Parathyroid adenoma (tissue), 2 donors: ENCODE data around the gene TASL.

Experiments
- H2AFZ ChIP-seq: fragments of 300-600 bp; sonication (generic); one replicate; pipeline ENCODE4 v1.7.0; 2017; ENCODE audit warnings: antibody characterized with exemption, mild to moderate bottlenecking
- H3K27ac ChIP-seq: fragments of 300-600 bp; sonication (generic); one replicate; pipeline ENCODE4 v1.7.0; 2017
- H3K27me3 ChIP-seq: fragments of 300-600 bp; sonication (generic); one replicate; pipeline ENCODE4 v1.7.0; 2017; ENCODE audit warnings: low read length; ENCODE audit not compliant: control insufficient read depth, insufficient read depth
- H3K36me3 ChIP-seq: fragments of 300-600 bp; sonication (generic); one replicate; pipeline ENCODE4 v1.7.0; 2017; ENCODE audit warnings: low read length; ENCODE audit not compliant: control insufficient read depth, insufficient read depth
- H3K4me1 ChIP-seq: fragments of 300-600 bp; sonication (generic); one replicate; pipeline ENCODE4 v1.7.0; 2017; ENCODE audit warnings: control low read depth
- H3K4me2 ChIP-seq: fragments of 300-600 bp; sonication (generic); one replicate; pipeline ENCODE4 v1.7.0; 2017; ENCODE audit warnings: low read length
- H3K4me3 ChIP-seq: fragments of 300-600 bp; sonication (generic); one replicate; pipeline ENCODE4 v1.7.0; 2017; ENCODE audit warnings: low read depth, low read length
- H3K79me2 ChIP-seq: fragments of 300-600 bp; sonication (generic); one replicate; pipeline ENCODE4 v1.7.0; 2017; ENCODE audit warnings: control low read depth
- H3K9ac ChIP-seq: fragments of 300-600 bp; sonication (generic); one replicate; pipeline ENCODE4 v1.7.0; 2017; ENCODE audit warnings: mild to moderate bottlenecking
- H3K9me3 ChIP-seq: fragments of 300-600 bp; sonication (generic); one replicate; pipeline ENCODE4 v1.7.0; 2017; ENCODE audit warnings: low read length; ENCODE audit not compliant: control insufficient read depth
- TF ChIP-seq, protein P1 (sequence below): fragments of 300-600 bp; sonication (generic); IDR thresholded peaks from one replicate; pipeline ENCODE4 v1.7.0; 2017; ENCODE audit warnings: antibody characterized with exemption, mild to moderate bottlenecking
- donor health status: primary hyperparathyroidism.

Gene TASL

DNA sequence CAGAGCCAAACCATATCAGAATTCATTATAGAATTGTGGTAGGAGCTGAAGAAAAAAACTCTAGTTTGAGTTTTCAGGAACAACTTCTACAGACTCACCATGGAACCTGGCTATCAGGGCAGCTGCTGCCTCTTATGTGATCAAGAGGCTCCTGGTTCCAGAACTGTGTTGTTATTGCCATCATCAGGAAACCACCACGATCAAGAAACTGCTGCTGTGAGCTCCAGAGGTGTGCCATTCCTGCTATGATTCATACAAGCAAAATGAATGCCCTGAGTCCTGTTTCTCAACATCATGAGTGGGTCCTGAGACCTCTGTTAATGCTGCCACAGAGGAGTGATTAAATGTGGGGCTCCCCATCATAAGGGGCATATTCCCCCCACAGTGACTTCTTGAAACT lies 43.7 kb downstream of the TASL start:
- Histone ChIP-seq H3K79me2 (no peaks in the 10 kb centered on the region), H2AFZ (no peak overlapping the region), H3K9ac (no peak overlapping the region), H3K27ac (no peak overlapping the region), H3K9me3 (no peaks in the 10 kb centered on the region), H3K27me3 (no peaks in the 10 kb centered on the region), H3K36me3 (no peaks in the 10 kb centered on the region), H3K4me1 (no peaks in the 10 kb centered on the region), H3K4me3 (no peak overlapping the region), H3K4me2 (no peak overlapping the region)
- TF ChIP-seq, protein P1, sequence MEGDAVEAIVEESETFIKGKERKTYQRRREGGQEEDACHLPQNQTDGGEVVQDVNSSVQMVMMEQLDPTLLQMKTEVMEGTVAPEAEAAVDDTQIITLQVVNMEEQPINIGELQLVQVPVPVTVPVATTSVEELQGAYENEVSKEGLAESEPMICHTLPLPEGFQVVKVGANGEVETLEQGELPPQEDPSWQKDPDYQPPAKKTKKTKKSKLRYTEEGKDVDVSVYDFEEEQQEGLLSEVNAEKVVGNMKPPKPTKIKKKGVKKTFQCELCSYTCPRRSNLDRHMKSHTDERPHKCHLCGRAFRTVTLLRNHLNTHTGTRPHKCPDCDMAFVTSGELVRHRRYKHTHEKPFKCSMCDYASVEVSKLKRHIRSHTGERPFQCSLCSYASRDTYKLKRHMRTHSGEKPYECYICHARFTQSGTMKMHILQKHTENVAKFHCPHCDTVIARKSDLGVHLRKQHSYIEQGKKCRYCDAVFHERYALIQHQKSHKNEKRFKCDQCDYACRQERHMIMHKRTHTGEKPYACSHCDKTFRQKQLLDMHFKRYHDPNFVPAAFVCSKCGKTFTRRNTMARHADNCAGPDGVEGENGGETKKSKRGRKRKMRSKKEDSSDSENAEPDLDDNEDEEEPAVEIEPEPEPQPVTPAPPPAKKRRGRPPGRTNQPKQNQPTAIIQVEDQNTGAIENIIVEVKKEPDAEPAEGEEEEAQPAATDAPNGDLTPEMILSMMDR, result no peak

DNA sequence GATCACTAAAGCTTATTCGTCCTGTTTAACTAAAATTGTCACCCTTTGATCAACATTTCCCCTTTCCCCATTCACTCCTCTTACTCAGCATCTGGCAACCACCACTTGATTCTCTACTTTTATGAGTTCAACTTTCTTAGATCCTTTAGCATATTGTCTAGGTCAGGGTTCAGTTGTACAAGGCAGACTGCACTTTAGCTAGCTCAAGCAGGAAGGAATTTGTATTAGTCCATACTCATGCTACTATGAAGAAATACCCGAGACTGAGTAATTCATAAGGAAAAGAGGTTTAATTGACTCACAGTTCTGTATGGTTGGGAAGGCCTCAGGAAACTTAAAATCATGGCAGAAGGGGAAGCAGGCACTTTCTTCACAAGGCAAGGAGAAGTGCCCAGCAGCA lies 44.3 kb downstream of the TASL start:
- TF ChIP-seq, protein P1, result no peak
- H3K36me3 ChIP-seq, result no peaks in the 10 kb centered on the region
- H3K79me2 ChIP-seq, result no peaks in the 10 kb centered on the region
- H3K9me3 ChIP-seq, result no peaks in the 10 kb centered on the region
- H3K4me1 ChIP-seq, result no peaks in the 10 kb centered on the region
- H3K27ac ChIP-seq, result no peak overlapping the region
- H3K27me3 ChIP-seq, result no peaks in the 10 kb centered on the region
- no peak overlapping the region for H3K9ac ChIP-seq
- no peak overlapping the region for H3K4me2 ChIP-seq
- no peak overlapping the region for H2AFZ ChIP-seq
- H3K4me3 ChIP-seq, result no peak overlapping the region

DNA sequence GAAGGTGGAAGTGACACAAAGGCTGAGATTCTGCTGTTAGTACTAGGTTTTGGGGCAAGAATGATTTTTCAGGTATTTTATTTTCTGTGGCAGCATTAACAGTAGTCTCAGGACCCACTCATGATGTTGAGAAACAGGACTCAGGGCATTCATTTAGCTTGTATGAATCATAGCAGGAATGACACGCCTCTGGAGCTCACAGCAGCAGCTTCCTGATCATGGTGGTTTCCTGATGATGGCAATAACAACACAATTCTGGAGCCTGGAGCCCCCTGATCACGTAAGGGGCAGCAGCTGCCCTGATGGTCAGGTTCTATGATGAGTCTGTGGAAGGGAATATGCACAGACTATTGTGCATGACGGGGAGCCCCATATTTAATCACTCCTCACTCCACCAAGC lies 47.0 kb downstream of the TASL start:
- H3K36me3 ChIP-seq, result no peaks in the 10 kb centered on the region
- TF ChIP-seq, protein P1, result no peak
- H3K4me3 ChIP-seq, result no peak overlapping the region
- no peak overlapping the region for H3K9ac ChIP-seq
- no peaks in the 10 kb centered on the region for H3K4me1 ChIP-seq
- H3K79me2 ChIP-seq, result no peaks in the 10 kb centered on the region
- no peak overlapping the region for H2AFZ ChIP-seq
- no peak overlapping the region for H3K27ac ChIP-seq
- H3K27me3 ChIP-seq, result no peaks in the 10 kb centered on the region
- H3K9me3 ChIP-seq, result no peaks in the 10 kb centered on the region
- no peak overlapping the region for H3K4me2 ChIP-seq

DNA sequence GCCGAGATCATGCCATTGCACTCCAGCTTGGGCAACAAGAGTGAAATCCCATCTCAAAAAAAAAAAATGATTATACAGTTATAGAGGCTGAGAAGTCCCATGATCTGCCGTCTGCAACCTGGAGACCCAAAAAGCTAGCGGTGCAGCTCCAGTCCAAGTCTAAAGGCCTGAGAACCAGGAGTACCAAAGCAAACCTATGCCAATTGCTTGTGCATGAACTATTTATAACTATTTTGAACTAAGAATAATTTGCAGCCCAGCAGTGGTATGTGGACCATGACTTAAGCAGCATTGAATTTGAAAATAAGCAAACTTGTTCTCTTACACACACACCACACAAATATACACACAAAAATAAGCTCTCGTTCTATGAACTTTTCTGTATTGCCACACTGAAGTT lies 51.8 kb downstream of the TASL start:
- Histone ChIP-seq H3K27me3 (no peaks in the 10 kb centered on the region), H3K4me3 (no peak overlapping the region), H3K27ac (no peak overlapping the region), H3K36me3 (no peaks in the 10 kb centered on the region), H3K9ac (no peak overlapping the region), H2AFZ (no peak overlapping the region), H3K79me2 (no peaks in the 10 kb centered on the region), H3K4me2 (no peak overlapping the region), H3K9me3 (no peaks in the 10 kb centered on the region), H3K4me1 (no peaks in the 10 kb centered on the region)
- TF ChIP-seq, protein P1, result no peak

DNA sequence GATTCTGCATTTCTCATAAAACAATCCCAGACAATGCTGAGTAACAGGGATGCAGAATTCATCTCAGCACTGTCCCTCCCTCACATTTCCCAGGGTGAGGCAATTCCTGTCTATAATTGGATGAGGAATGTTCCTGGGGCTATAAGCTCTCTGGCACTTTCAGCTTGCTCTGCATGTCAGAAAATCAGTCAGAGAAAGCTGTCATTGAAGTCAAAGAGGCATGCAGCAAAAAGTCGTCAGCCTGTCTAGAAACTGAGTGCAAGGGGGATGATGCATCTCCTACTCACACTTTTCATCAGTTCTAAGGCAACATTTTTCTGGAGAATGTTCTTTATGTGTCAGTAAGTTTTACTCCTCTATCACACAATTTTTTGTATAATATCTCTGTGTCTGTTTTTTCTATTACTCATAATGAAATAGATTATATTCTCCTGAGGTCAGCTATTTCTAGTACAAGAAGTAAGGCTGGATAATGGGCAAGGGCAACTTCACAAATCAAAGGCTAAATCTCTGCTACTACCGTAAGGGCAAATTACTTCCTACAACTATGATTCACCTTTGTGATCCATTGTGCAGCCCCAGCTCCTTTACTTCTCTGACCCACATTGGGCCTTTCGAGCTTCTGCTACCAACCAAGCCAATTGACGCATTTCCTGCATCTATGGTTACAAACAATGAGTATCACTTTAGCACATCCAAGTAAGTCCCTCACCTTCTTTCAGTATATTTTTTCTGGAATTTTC lies 56.0 kb downstream of the TASL start:
- no peaks in the 10 kb centered on the region for H3K4me1 ChIP-seq
- no peak overlapping the region for H3K27ac ChIP-seq
- no peak overlapping the region for H3K4me3 ChIP-seq
- no peaks in the 10 kb centered on the region for H3K9me3 ChIP-seq
- H3K27me3 ChIP-seq, result no peaks in the 10 kb centered on the region
- H3K4me2 ChIP-seq, result no peak overlapping the region
- H3K79me2 ChIP-seq, result no peaks in the 10 kb centered on the region
- TF ChIP-seq, protein P1, result no peak
- no peak overlapping the region for H2AFZ ChIP-seq
- no peak overlapping the region for H3K9ac ChIP-seq
- no peaks in the 10 kb centered on the region for H3K36me3 ChIP-seq
